ENCODE results near the gene FLVCR2. TPM values are rescaled to one million over a fixed set of nuclear protein-coding genes. Genes with fewer than 3 reads are reported as not detected.

Gene FLVCR2
- total RNA-seq, 2 donors from 2014 or later: 5.9 to 12.3 TPM

- Mint-ChIP-seq H3K4me1 (ENCODE audit: low read depth) (no peaks in the 10 kb centered on the region), H3K9me3 (no peaks in the 10 kb centered on the region), H3K4me3 (no peak overlapping the region), H3K27me3 (ENCODE audit: low read depth) (no peaks in the 10 kb centered on the region), H3K36me3 (ENCODE audit: insufficient read depth in 2 of 2) (no peaks in the 10 kb centered on the region), H3K27ac (no peak overlapping the region)
- no peak for ATAC-seq (replicated peaks in 1 of 2)
- no peak for DNase-seq
Observed at GRCh38 chr14:75628816-75629215, 50.4 kb downstream of the FLVCR2 start.

- Mint-ChIP-seq H3K9me3 (no peaks in the 10 kb centered on the region), H3K27ac (no peak overlapping the region), H3K4me3 (no peak overlapping the region), H3K36me3 (ENCODE audit: insufficient read depth in 2 of 2) (no peaks in the 10 kb centered on the region), H3K4me1 (ENCODE audit: low read depth) (no peaks in the 10 kb centered on the region), H3K27me3 (ENCODE audit: low read depth) (no peaks in the 10 kb centered on the region)
- ATAC-seq (replicated peaks in 1 of 2) (no peak), DNase-seq (no peak)
Observed at GRCh38 chr14:75630695-75631452, 52.5 kb downstream of the FLVCR2 start.

GRCh38 chr14:75631453-75631831 is 53.0 kb downstream of the FLVCR2 start:
- H3K4me1 Mint-ChIP-seq (ENCODE audit: low read depth): no peaks in the 10 kb centered on the region
- no peaks in the 10 kb centered on the region for H3K36me3 Mint-ChIP-seq (ENCODE audit: insufficient read depth in 2 of 2)
- no peak overlapping the region for H3K4me3 Mint-ChIP-seq
- DNase-seq (no peak), ATAC-seq (replicated peaks in 1 of 2) (no peak)
- H3K9me3 Mint-ChIP-seq: no peaks in the 10 kb centered on the region
- no peak overlapping the region for H3K27ac Mint-ChIP-seq
- no peaks in the 10 kb centered on the region for H3K27me3 Mint-ChIP-seq (ENCODE audit: low read depth)

- no peaks in the 10 kb centered on the region for H3K36me3 Mint-ChIP-seq (ENCODE audit: insufficient read depth in 2 of 2)
- no peak overlapping the region for H3K4me3 Mint-ChIP-seq
- H3K27me3 Mint-ChIP-seq (ENCODE audit: low read depth): no peaks in the 10 kb centered on the region
- no peaks in the 10 kb centered on the region for H3K9me3 Mint-ChIP-seq
- ATAC-seq (replicated peaks in 1 of 2) (no peak), DNase-seq (no peak)
- no peak overlapping the region for H3K27ac Mint-ChIP-seq
- no peaks in the 10 kb centered on the region for H3K4me1 Mint-ChIP-seq (ENCODE audit: low read depth)
Observed at GRCh38 chr14:75634848-75635247, 56.4 kb downstream of the FLVCR2 start.

- Mint-ChIP-seq H3K27ac (no peak overlapping the region), H3K27me3 (ENCODE audit: low read depth) (no peaks in the 10 kb centered on the region), H3K36me3 (ENCODE audit: insufficient read depth in 2 of 2) (no peaks in the 10 kb centered on the region), H3K9me3 (no peaks in the 10 kb centered on the region), H3K4me3 (no peak overlapping the region), H3K4me1 (ENCODE audit: low read depth) (no peaks in the 10 kb centered on the region)
- ATAC-seq (replicated peaks in 1 of 2) (no peak), DNase-seq (no peak)
Observed at GRCh38 chr14:75636100-75636692, 57.8 kb downstream of the FLVCR2 start.

GRCh38 chr14:75640876-75641275 is 62.5 kb downstream of the FLVCR2 start:
- ATAC-seq (replicated peaks in 1 of 2) (no peak), DNase-seq (no peak)
- Mint-ChIP-seq H3K4me1 (ENCODE audit: low read depth) (no peaks in the 10 kb centered on the region), H3K9me3 (no peaks in the 10 kb centered on the region), H3K27ac (no peak overlapping the region), H3K27me3 (ENCODE audit: low read depth) (no peaks in the 10 kb centered on the region), H3K36me3 (ENCODE audit: insufficient read depth in 2 of 2) (no peaks in the 10 kb centered on the region), H3K4me3 (no peak overlapping the region)

- ATAC-seq (replicated peaks in 1 of 2) (no peak), DNase-seq (no peak)
- H3K9me3 Mint-ChIP-seq: no peaks in the 10 kb centered on the region
- H3K36me3 Mint-ChIP-seq (ENCODE audit: insufficient read depth in 2 of 2): peaks cover 2 to 4% of the 10 kb centered on the region in 2 donors
- no peaks in the 10 kb centered on the region for H3K4me1 Mint-ChIP-seq (ENCODE audit: low read depth)
- no peak overlapping the region for H3K27ac Mint-ChIP-seq
- H3K4me3 Mint-ChIP-seq: no peak overlapping the region
- no peaks in the 10 kb centered on the region for H3K27me3 Mint-ChIP-seq (ENCODE audit: low read depth)
Observed at GRCh38 chr14:75643985-75644384, 65.6 kb downstream of the FLVCR2 start.

- Mint-ChIP-seq H3K36me3 (ENCODE audit: insufficient read depth in 2 of 2) (peaks cover 4% of the 10 kb centered on the region in 2 donors), H3K4me3 (no peak overlapping the region), H3K4me1 (ENCODE audit: low read depth) (no peaks in the 10 kb centered on the region), H3K27ac (no peak overlapping the region), H3K27me3 (ENCODE audit: low read depth) (no peaks in the 10 kb centered on the region), H3K9me3 (no peaks in the 10 kb centered on the region)
- DNase-seq (no peak), ATAC-seq (replicated peaks in 1 of 2) (no peak)
Observed at GRCh38 chr14:75645056-75645455, 66.6 kb downstream of the FLVCR2 start.

GRCh38 chr14:75646762-75647161 is 68.3 kb downstream of the FLVCR2 start:
- Mint-ChIP-seq H3K27ac (no peak overlapping the region), H3K27me3 (ENCODE audit: low read depth) (no peaks in the 10 kb centered on the region), H3K4me1 (ENCODE audit: low read depth) (no peaks in the 10 kb centered on the region), H3K4me3 (no peak overlapping the region), H3K36me3 (ENCODE audit: insufficient read depth in 2 of 2) (peaks cover 9 to 10% of the 10 kb centered on the region in 2 donors), H3K9me3 (no peaks in the 10 kb centered on the region)
- DNase-seq: no peak
- no peak for ATAC-seq (replicated peaks in 1 of 2)

- Mint-ChIP-seq H3K4me1 (ENCODE audit: low read depth) (no peaks in the 10 kb centered on the region), H3K9me3 (no peaks in the 10 kb centered on the region), H3K4me3 (no peak overlapping the region), H3K27ac (no peak overlapping the region), H3K27me3 (ENCODE audit: low read depth) (no peaks in the 10 kb centered on the region), H3K36me3 (ENCODE audit: insufficient read depth in 2 of 2) (peaks cover 9 to 12% of the 10 kb centered on the region in 2 donors)
- ATAC-seq (replicated peaks in 1 of 2) (no peak), DNase-seq (no peak)
Observed at GRCh38 chr14:75647640-75648039, 69.2 kb downstream of the FLVCR2 start.

- H3K4me1 Mint-ChIP-seq (ENCODE audit: low read depth): peaks cover 2% of the 10 kb centered on the region
- ATAC-seq (replicated peaks in 1 of 2): no peak
Observed at GRCh38 chr14:75648066-75648838, 69.8 kb downstream of the FLVCR2 start.

GRCh38 chr14:75649337-75649736 is 70.9 kb downstream of the FLVCR2 start:
- DNase-seq (no peak), ATAC-seq (replicated peaks in 1 of 2) (no peak)
- Mint-ChIP-seq H3K27ac (no peak overlapping the region), H3K36me3 (ENCODE audit: insufficient read depth in 2 of 2) (peaks cover 11 to 13% of the 10 kb centered on the region in 2 donors), H3K4me1 (ENCODE audit: low read depth) (peaks cover 13% of the 10 kb centered on the region), H3K9me3 (no peaks in the 10 kb centered on the region), H3K4me3 (no peak overlapping the region), H3K27me3 (ENCODE audit: low read depth) (no peaks in the 10 kb centered on the region)

More at GRCh38 chr14:75648066-75648838, 69.8 kb downstream of the FLVCR2 start:
- Mint-ChIP-seq H3K27me3 (ENCODE audit: low read depth) (no peaks in the 10 kb centered on the region), H3K27ac (no peak overlapping the region), H3K4me3 (no peak overlapping the region), H3K9me3 (no peaks in the 10 kb centered on the region), H3K36me3 (ENCODE audit: insufficient read depth in 2 of 2) (peaks cover 11 to 13% of the 10 kb centered on the region in 2 donors)
- DNase-seq: no peak

GRCh38 chr14:75649773-75650172 is 71.4 kb downstream of the FLVCR2 start:
- no peak overlapping the region for H3K27ac Mint-ChIP-seq
- ATAC-seq (replicated peaks in 1 of 2): no peak

More at GRCh38 chr14:75649773-75650172, 71.4 kb downstream of the FLVCR2 start:
- Mint-ChIP-seq H3K27me3 (ENCODE audit: low read depth) (no peaks in the 10 kb centered on the region), H3K4me3 (no peak overlapping the region), H3K36me3 (ENCODE audit: insufficient read depth in 2 of 2) (peaks cover 11 to 13% of the 10 kb centered on the region in 2 donors), H3K4me1 (ENCODE audit: low read depth) (peaks cover 13% of the 10 kb centered on the region), H3K9me3 (no peaks in the 10 kb centered on the region)
- DNase-seq: no peak
